ENCODE measurements around the gene SGCA. TPM values are rescaled to one million over a fixed set of nuclear protein-coding genes. Genes with fewer than 3 reads are reported as not detected.

Gene SGCA
- total RNA-seq, 4 donors from 2014 or later: 72.7 to 145 (median 82.8) TPM

DNA sequence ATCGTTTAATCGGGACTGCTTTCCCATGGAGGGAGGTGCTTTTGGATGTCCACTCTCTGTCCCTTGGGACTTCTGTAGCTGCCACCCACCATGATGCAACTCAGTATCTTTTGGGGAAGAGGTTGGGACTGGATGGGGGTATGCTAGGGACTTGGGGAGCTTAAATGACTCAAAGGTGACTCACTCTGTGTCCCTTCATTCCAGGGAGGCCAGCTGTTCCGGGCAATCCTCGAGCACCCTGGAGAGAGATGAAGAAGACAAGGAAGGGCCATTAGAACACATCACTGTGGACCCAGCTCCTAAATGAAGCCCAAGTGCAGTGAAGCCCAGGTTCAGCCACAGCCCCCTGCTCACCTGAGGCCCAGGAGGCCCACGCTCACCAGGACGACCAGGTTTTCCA lies 31.0 kb downstream of the SGCA start:
- Histone ChIP-seq H3K27me3 (peaks cover 0 to 11% (median 3%) of the 10 kb centered on the region in 4 donors), H3K9me3 (no peaks in the 10 kb centered on the region), H3K36me3 (peaks cover 34 to 65% (median 63%) of the 10 kb centered on the region in 4 donors), H3K4me1 (peaks cover 26 to 83% (median 71%) of the 10 kb centered on the region in 4 donors), H3K27ac (replicated peaks in 1 of 4) (peak overlapping the region; percentile 88 to 94 (median 92)), H3K4me3 (no peak overlapping the region)
- TF ChIP-seq POLR2A (IDR thresholded peaks at IDR 0.05; ENCODE audit: low read depth) (no peak), EP300 (IDR thresholded peaks at IDR 0.05) (no peak), POLR2AphosphoS5 (IDR thresholded peaks at IDR 0.05) (no peak)
- TF ChIP-seq, protein P1, sequence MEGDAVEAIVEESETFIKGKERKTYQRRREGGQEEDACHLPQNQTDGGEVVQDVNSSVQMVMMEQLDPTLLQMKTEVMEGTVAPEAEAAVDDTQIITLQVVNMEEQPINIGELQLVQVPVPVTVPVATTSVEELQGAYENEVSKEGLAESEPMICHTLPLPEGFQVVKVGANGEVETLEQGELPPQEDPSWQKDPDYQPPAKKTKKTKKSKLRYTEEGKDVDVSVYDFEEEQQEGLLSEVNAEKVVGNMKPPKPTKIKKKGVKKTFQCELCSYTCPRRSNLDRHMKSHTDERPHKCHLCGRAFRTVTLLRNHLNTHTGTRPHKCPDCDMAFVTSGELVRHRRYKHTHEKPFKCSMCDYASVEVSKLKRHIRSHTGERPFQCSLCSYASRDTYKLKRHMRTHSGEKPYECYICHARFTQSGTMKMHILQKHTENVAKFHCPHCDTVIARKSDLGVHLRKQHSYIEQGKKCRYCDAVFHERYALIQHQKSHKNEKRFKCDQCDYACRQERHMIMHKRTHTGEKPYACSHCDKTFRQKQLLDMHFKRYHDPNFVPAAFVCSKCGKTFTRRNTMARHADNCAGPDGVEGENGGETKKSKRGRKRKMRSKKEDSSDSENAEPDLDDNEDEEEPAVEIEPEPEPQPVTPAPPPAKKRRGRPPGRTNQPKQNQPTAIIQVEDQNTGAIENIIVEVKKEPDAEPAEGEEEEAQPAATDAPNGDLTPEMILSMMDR (IDR thresholded peaks at IDR 0.05): no peak
- 64% methylated on average over 2 of the region's 6 CpGs for WGBS
- intact Hi-C loops (cut with DNase I): no loop called here
- DNase-seq (ENCODE audit: extremely low spot score): no peak

DNA sequence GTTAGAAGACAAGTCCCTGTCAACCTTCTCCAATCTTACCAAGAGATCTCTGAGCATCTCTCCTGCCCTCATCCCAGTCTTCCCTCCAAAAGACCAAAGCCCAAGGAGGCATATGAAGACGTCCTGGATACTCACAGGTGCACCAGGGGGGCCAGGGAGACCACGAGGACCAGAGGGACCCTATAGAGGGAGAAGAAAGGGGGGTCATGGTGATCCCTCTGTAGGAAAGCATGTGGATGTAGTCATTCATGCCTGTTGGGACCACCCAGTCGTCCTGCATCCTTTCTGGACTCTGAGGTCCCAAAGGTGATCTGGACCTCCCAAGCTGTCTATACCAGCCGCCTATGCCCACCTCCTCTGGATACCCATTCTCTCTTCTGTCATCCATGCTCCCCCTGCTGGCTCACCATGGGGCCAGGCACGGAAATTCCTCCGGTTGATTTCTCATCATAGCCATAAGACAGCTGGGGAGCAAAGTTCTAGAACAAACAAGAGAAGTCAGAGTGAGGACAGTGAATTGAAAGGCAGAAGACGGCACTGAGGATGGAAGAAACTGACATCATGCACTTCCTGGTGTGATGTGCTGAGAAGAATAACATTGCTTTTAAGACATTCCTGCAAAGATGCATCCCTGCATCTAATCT lies 32.3 kb downstream of the SGCA start:
- TF ChIP-seq POLR2A (IDR thresholded peaks at IDR 0.05; ENCODE audit: low read depth): no peak
- TF ChIP-seq POLR2AphosphoS5 (IDR thresholded peaks at IDR 0.05): peak; percentile 28 to 45
- TF ChIP-seq EP300 (IDR thresholded peaks at IDR 0.05): no peak
- TF ChIP-seq, protein P1 (IDR thresholded peaks at IDR 0.05): peak; percentile 71 to 80 (median 78)
- intact Hi-C loops (cut with DNase I): loop anchor here (1.0 kb wide), 1 partner anchor 29 kb away; no protein-coding TSS in a partner anchor
- WGBS: 18% methylated on average over 7 of the region's 7 CpGs
- Histone ChIP-seq H3K27ac (replicated peaks in 1 of 4) (peak overlapping the region; percentile 88 to 94 (median 92)), H3K36me3 (peaks cover 22 to 52% (median 50%) of the 10 kb centered on the region in 4 donors), H3K4me1 (peaks cover 26 to 84% (median 68%) of the 10 kb centered on the region in 4 donors), H3K27me3 (peaks cover 0 to 15% (median 3%) of the 10 kb centered on the region in 4 donors), H3K9me3 (no peaks in the 10 kb centered on the region), H3K4me3 (peak overlapping the region in 1 of 4 donors; percentile 51)
- no peak for DNase-seq (ENCODE audit: extremely low spot score)

DNA sequence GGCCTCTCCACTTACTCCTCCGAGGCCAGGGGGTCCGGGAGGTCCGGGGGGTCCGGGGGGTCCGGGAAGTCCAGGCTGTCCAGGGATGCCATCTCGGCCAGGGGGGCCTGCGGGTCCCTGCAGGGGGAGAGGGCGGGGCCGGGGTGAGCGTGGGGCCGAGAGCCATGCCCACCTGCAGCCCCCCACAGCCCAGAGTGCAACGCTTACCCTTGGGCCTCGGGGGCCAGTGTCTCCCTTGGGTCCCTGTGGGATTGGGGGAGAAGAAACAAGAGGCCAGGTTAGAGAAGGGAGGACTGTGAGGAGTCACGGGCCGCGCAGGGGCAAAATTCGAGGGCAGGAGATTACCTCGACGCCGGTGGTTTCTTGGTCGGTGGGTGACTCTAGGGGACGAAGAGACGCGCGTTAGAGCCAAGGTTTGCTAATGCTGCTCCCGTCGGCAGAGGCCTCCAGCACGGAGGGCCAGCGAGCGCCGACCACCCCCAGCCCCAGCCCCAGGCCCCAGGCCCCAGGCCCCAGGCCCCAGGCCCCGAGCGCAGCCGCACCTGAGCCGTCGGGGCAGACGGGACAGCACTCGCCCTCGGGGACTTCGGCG lies 33.5 kb downstream of the SGCA start:
- Histone ChIP-seq H3K4me1 (peaks cover 26 to 95% (median 74%) of the 10 kb centered on the region in 4 donors), H3K9me3 (no peaks in the 10 kb centered on the region), H3K27ac (replicated peaks in 1 of 4) (peak overlapping the region; percentile 88 to 94 (median 92)), H3K4me3 (peak overlapping the region; percentile 51 to 69 (median 58)), H3K27me3 (peaks cover 0 to 15% (median 3%) of the 10 kb centered on the region in 4 donors), H3K36me3 (peaks cover 12 to 40% (median 38%) of the 10 kb centered on the region in 4 donors)
- 22% methylated on average over 17 of the region's 41 CpGs for WGBS
- TF ChIP-seq POLR2AphosphoS5 (IDR thresholded peaks at IDR 0.05): no peak
- TF ChIP-seq, protein P1 (IDR thresholded peaks at IDR 0.05): no peak
- no peak for TF ChIP-seq POLR2A (IDR thresholded peaks at IDR 0.05; ENCODE audit: low read depth)
- no peak for TF ChIP-seq EP300 (IDR thresholded peaks at IDR 0.05)
- DNase-seq (ENCODE audit: extremely low spot score): no peak
- intact Hi-C loops (cut with DNase I): no loop called here

DNA sequence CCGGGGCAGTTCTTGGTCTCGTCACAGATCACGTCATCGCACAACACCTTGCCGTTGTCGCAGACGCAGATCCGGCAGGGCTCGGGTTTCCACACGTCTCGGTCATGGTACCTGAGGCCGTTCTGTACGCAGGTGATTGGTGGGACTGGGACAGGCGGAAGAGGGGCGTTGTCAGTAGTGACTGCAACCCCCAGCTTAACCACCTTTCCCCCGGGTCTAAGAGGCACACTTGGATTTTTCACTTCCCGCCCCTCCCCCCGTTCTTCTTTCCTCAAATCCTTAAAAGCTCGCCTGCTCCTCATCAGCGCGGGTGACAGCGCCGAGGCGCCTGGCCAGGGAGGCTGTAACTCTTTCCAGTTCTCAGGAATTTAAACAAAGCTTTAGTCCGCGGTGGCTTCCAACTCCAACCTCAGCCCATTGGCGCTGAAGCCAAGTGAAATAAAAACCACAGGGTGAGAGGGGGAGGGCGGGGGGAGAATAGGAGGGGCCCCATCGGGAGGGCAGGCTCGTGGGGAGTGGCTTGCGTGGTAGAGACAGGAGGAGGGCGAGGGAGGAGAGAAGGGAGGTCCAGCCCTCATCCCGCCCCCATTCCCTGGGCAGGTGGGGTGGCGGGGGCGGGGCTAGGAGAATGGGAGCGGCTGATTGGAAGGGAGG lies 34.1 kb downstream of the SGCA start:
- peaks cover 0 to 15% (median 3%) of the 10 kb centered on the region in 4 donors for H3K27me3 ChIP-seq
- 7% methylated on average over 32 of the region's 36 CpGs for WGBS
- intact Hi-C loops (cut with DNase I): loop anchor here (1.0 kb wide), 2 partner anchors 73 to 97 kb away; no protein-coding TSS in a partner anchor
- peak; percentile 99 for DNase-seq (ENCODE audit: extremely low spot score)
- peaks cover 10 to 34% (median 32%) of the 10 kb centered on the region in 4 donors for H3K36me3 ChIP-seq
- H3K9me3 ChIP-seq: no peaks in the 10 kb centered on the region
- H3K4me1 ChIP-seq: peaks cover 26 to 98% (median 72%) of the 10 kb centered on the region in 4 donors
- peak; percentile 82 for TF ChIP-seq POLR2AphosphoS5 (IDR thresholded peaks at IDR 0.05)
- TF ChIP-seq EP300 (IDR thresholded peaks at IDR 0.05): peak; percentile 22
- TF ChIP-seq POLR2A (IDR thresholded peaks at IDR 0.05; ENCODE audit: low read depth): no peak
- TF ChIP-seq, protein P1 (IDR thresholded peaks at IDR 0.05): no peak
- H3K4me3 ChIP-seq: peak overlapping the region; percentile 51 to 69 (median 58)
- H3K27ac ChIP-seq (replicated peaks in 1 of 4): peak overlapping the region; percentile 88 to 94 (median 92)

All from esophagus muscularis mucosa (tissue), 4 donors.